ENCODE measurements around the gene LIMS2.

Gene LIMS2

GRCh38 chr2:127673291-127674069, 1.9 kb downstream of the LIMS2 start:
- no peak overlapping the region for H3K27ac ChIP-seq
- TF ChIP-seq CTCF (IDR thresholded peaks at IDR 0.05), result no peak
- TF ChIP-seq ZFX (IDR thresholded peaks at IDR 0.05; ENCODE audit: borderline replicate concordance), result no peak

- no peak for TF ChIP-seq CTCF (IDR thresholded peaks at IDR 0.05)
- TF ChIP-seq ZFX (IDR thresholded peaks at IDR 0.05; ENCODE audit: borderline replicate concordance), result no peak
- H3K27ac ChIP-seq, result no peak overlapping the region
Observed at GRCh38 chr2:127672341-127673224, 2.7 kb downstream of the LIMS2 start.

- TF ChIP-seq CTCF (IDR thresholded peaks at IDR 0.05) (no peak), ZFX (IDR thresholded peaks at IDR 0.05; ENCODE audit: borderline replicate concordance) (no peak)
- H3K27ac ChIP-seq, result no peak overlapping the region
Observed at GRCh38 chr2:127671557-127672302, 3.6 kb downstream of the LIMS2 start.

- no peak for TF ChIP-seq CTCF (IDR thresholded peaks at IDR 0.05)
- TF ChIP-seq ZFX (IDR thresholded peaks at IDR 0.05; ENCODE audit: borderline replicate concordance), result no peak
Observed at GRCh38 chr2:127670957-127671290, 4.4 kb downstream of the LIMS2 start.

GRCh38 chr2:127670055-127670956, 5.0 kb downstream of the LIMS2 start:
- no peak overlapping the region for H3K27ac ChIP-seq
- TF ChIP-seq ZFX (IDR thresholded peaks at IDR 0.05; ENCODE audit: borderline replicate concordance), result no peak
- TF ChIP-seq CTCF (IDR thresholded peaks at IDR 0.05), result no peak

More at GRCh38 chr2:127670957-127671290, 4.4 kb downstream of the LIMS2 start:
- no peak overlapping the region for H3K27ac ChIP-seq

GRCh38 chr2:127669056-127669455, 6.3 kb downstream of the LIMS2 start:
- TF ChIP-seq CTCF (IDR thresholded peaks at IDR 0.05), result no peak
- no peak for TF ChIP-seq ZFX (IDR thresholded peaks at IDR 0.05; ENCODE audit: borderline replicate concordance)
- H3K27ac ChIP-seq, result no peak overlapping the region
